CD4-positive, alpha-beta memory T cell (primary cell): Measurements from ENCODE around the gene ARGLU1. TPM values are rescaled to one million over a fixed set of nuclear protein-coding genes. Genes with fewer than 3 reads are reported as not detected.

Experiments used
- CTCF ChIA-PET: fragments of 350-600 bp; sonication (Branson Sonifier 250); formaldehyde crosslinking; loops from one replicate; lab custom pipeline; 2021; ENCODE audit warnings: inconsistent platforms; ENCODE audit not compliant: partially characterized antibody; lab: Charles Lee
- POLR2A ChIA-PET: fragments of 350-600 bp; sonication (Branson Sonifier 250); formaldehyde crosslinking; loops from one replicate; lab custom pipeline; 2021; ENCODE audit not compliant: partially characterized antibody; lab: Charles Lee
- DNase-seq, 5 donors: peaks; one replicate each; pipeline versions ENCODE4 v3.0.0 to v3.0.0-alpha.2; 2020 to 2022; ENCODE audit warnings: mixed read lengths in 1 of 5
- H3K27ac ChIP-seq: one replicate; pipeline ENCODE4 v1.7.0; 2013; ENCODE audit warnings: low read depth, low read length
- H3K27me3 ChIP-seq: 2 replicates; pipeline ENCODE4 v1.7.0; 2013; ENCODE audit warnings: mild to moderate bottlenecking, low read length, moderate library complexity; ENCODE audit not compliant: insufficient read depth
- H3K36me3 ChIP-seq: 2 replicates; pipeline ENCODE4 v1.7.0; 2013; ENCODE audit warnings: mild to moderate bottlenecking, low read length, moderate library complexity; ENCODE audit not compliant: insufficient read depth
- H3K4me1 ChIP-seq: 2 replicates; pipeline ENCODE4 v1.7.0; 2013; ENCODE audit warnings: mild to moderate bottlenecking, low read length, moderate library complexity; ENCODE audit not compliant: insufficient read depth
- H3K4me3 ChIP-seq, 2 donors: one replicate each; pipeline ENCODE4 v1.7.0; 2013; ENCODE audit warnings: low read length in 2 of 2, mild to moderate bottlenecking in 1 of 2
- H3K9me3 ChIP-seq, 2 donors: one replicate each; pipeline ENCODE4 v1.7.0; 2013; ENCODE audit warnings: low read length in 2 of 2, control low read depth in 1 of 2; ENCODE audit not compliant: control insufficient read depth in 1 of 2
- H3K27ac Mint-ChIP-seq, 7 donors: one replicate each; pipeline ENCODE4 v1.8.0; 2020 to 2021; ENCODE audit warnings: mixed read lengths in 7 of 7, mild to moderate bottlenecking in 6 of 7, inconsistent platforms in 3 of 7, moderate library complexity in 3 of 7
- H3K27me3 Mint-ChIP-seq, 2 donors: one replicate each; pipeline ENCODE4 v1.8.0; 2020 to 2021; ENCODE audit warnings: mixed read lengths in 2 of 2
- H3K36me3 Mint-ChIP-seq, 2 donors: one replicate each; pipeline ENCODE4 v1.8.0; 2020 to 2021; ENCODE audit warnings: mixed read lengths in 2 of 2, inconsistent platforms in 1 of 2, mild to moderate bottlenecking in 1 of 2
- H3K4me1 Mint-ChIP-seq, 4 donors: one replicate each; pipeline ENCODE4 v1.8.0; 2020 to 2021; ENCODE audit warnings: mixed read lengths in 4 of 4, mild to moderate bottlenecking in 1 of 4
- H3K4me3 Mint-ChIP-seq, 8 donors: one replicate each; pipeline ENCODE4 v1.8.0; 2020 to 2021; ENCODE audit warnings: mixed read lengths in 8 of 8, mild to moderate bottlenecking in 7 of 8, moderate library complexity in 6 of 8, inconsistent platforms in 3 of 8
- H3K9me3 Mint-ChIP-seq, 8 donors: one replicate each; pipeline ENCODE4 v1.8.0; 2020 to 2021; ENCODE audit warnings: mixed read lengths in 8 of 8, mild to moderate bottlenecking in 5 of 8, inconsistent platforms in 3 of 8, moderate library complexity in 1 of 8
- intact Hi-C: fragments of 100-400 bp; cut with micrococcal nuclease; formaldehyde crosslinking; loops from one replicate; pipeline ENCODE4 v1.15.1; 2023
- polyA plus RNA-seq, 2 donors: library from polyadenylated mRNA; unstranded; fragments of 300-500 nt; fragmentation: Illumina TruSeq; gene quantifications; one replicate each; pipeline ENCODE4 v1.2.3, GENCODE V29; 2021
- total RNA-seq, 2 experiments: library from RNA; stranded (reverse); gene quantifications; one replicate each; pipeline ENCODE4 v1.2.3, GENCODE V29; 2021

ARGLU1 gene
- total RNA-seq (100 to 1,000 TPM; 229 to 252 TPM), polyA plus RNA-seq (10 to 100 TPM; 35.4 to 37.7 TPM)

- no peaks in the 10 kb centered on the region for H3K9me3 ChIP-seq
- Mint-ChIP-seq H3K36me3 (peaks cover 4 to 22% of the 10 kb centered on the region in 2 donors), H3K27ac (peak within 1 kb of the TSS; percentile 92 to 98 (median 95)), H3K4me3 (peak within 1 kb of the TSS; percentile 94 to 100 (median 98)), H3K9me3 (no peaks in the 10 kb centered on the region), H3K4me1 (peaks cover 39 to 67% (median 57%) of the 10 kb centered on the region in 4 donors), H3K27me3 (no peaks in the 10 kb centered on the region)
- ChIA-PET POLR2A (interaction anchor here (0.9 to 5.6 kb wide), 6 partner anchors 9 to 1428 kb away, joined by 3 to 61 read pairs (median 4); partner anchors contain the start of gene EFNB2), CTCF (interaction anchor here (2.0 to 6.1 kb wide), 2 partner anchors 31 to 52 kb away, joined by 6 to 46 read pairs; partner anchors contain the start of gene EFNB2)
- intact Hi-C loops = loop anchor here (1.0 to 5.0 kb wide), 2 partner anchors 32 to 1430 kb away; partner anchors contain the start of gene EFNB2
- H3K27ac ChIP-seq = peak within 1 kb of the TSS; percentile 95
- DNase-seq = peak; percentile 93 to 97 (median 95)
- H3K4me1 ChIP-seq = peaks cover 59% of the 10 kb centered on the region
- no peaks in the 10 kb centered on the region for H3K27me3 ChIP-seq
- peak within 1 kb of the TSS; percentile 33 to 95 for H3K4me3 ChIP-seq
- no peaks in the 10 kb centered on the region for H3K36me3 ChIP-seq
Observed at GRCh38 chr13:106567474-106568298, at the start of gene ARGLU1. Gene ARGLU1, minus strand, starts transcription at chr13:106568137. Its CDS starts 218 bp downstream, at chr13:106567919.

GRCh38 chr13:106617561-106617960, 49.6 kb upstream of the ARGLU1 start:
- Histone ChIP-seq H3K4me1 (no peaks in the 10 kb centered on the region), H3K27me3 (no peaks in the 10 kb centered on the region), H3K9me3 (no peaks in the 10 kb centered on the region), H3K4me3 (no peak overlapping the region), H3K27ac (no peak overlapping the region), H3K36me3 (no peaks in the 10 kb centered on the region)
- ChIA-PET CTCF (no interaction called here), POLR2A (no interaction called here)
- intact Hi-C loops = no loop called here
- Mint-ChIP-seq H3K27me3 (peaks cover 7 to 10% of the 10 kb centered on the region in 2 donors), H3K4me1 (peaks cover 0 to 8% (median 2%) of the 10 kb centered on the region in 4 donors), H3K36me3 (no peaks in the 10 kb centered on the region), H3K27ac (no peak overlapping the region), H3K9me3 (no peaks in the 10 kb centered on the region), H3K4me3 (no peak overlapping the region)
- DNase-seq = no peak

- Histone ChIP-seq H3K9me3 (no peaks in the 10 kb centered on the region), H3K4me1 (no peaks in the 10 kb centered on the region), H3K27ac (no peak overlapping the region), H3K27me3 (no peaks in the 10 kb centered on the region), H3K4me3 (no peak overlapping the region), H3K36me3 (no peaks in the 10 kb centered on the region)
- Mint-ChIP-seq H3K27me3 (peaks cover 5 to 13% of the 10 kb centered on the region in 2 donors), H3K4me3 (no peak overlapping the region), H3K27ac (no peak overlapping the region), H3K4me1 (peaks cover 0 to 8% (median 2%) of the 10 kb centered on the region in 4 donors), H3K9me3 (no peaks in the 10 kb centered on the region), H3K36me3 (no peaks in the 10 kb centered on the region)
- CTCF ChIA-PET = no interaction called here
- no peak for DNase-seq
- POLR2A ChIA-PET = no interaction called here
- intact Hi-C loops = no loop called here
Observed at GRCh38 chr13:106616729-106617128, 48.8 kb upstream of the ARGLU1 start.

GRCh38 chr13:106614874-106615273, 46.9 kb upstream of the ARGLU1 start:
- Histone ChIP-seq H3K36me3 (no peaks in the 10 kb centered on the region), H3K4me3 (no peak overlapping the region), H3K27ac (no peak overlapping the region), H3K9me3 (no peaks in the 10 kb centered on the region), H3K4me1 (no peaks in the 10 kb centered on the region), H3K27me3 (no peaks in the 10 kb centered on the region)
- Mint-ChIP-seq H3K9me3 (no peaks in the 10 kb centered on the region), H3K4me3 (no peak overlapping the region), H3K27me3 (peaks cover 4 to 9% of the 10 kb centered on the region in 2 donors), H3K36me3 (no peaks in the 10 kb centered on the region), H3K27ac (no peak overlapping the region), H3K4me1 (peaks cover 0 to 6% (median under 1%) of the 10 kb centered on the region in 4 donors)
- ChIA-PET CTCF (no interaction called here), POLR2A (no interaction called here)
- no peak for DNase-seq
- intact Hi-C loops = no loop called here

GRCh38 chr13:106612688-106613087, 44.8 kb upstream of the ARGLU1 start:
- no peaks in the 10 kb centered on the region for H3K36me3 Mint-ChIP-seq
- no peak overlapping the region for H3K4me3 ChIP-seq
- ChIA-PET CTCF (interaction anchor here (3.4 kb wide), 1 partner anchor 8 kb away, joined by 18 read pairs; no protein-coding TSS in a partner anchor), POLR2A (no interaction called here)
- no peak overlapping the region for H3K27ac Mint-ChIP-seq
- no peak overlapping the region for H3K4me3 Mint-ChIP-seq
- H3K4me1 Mint-ChIP-seq = no peaks in the 10 kb centered on the region
- H3K27me3 ChIP-seq = no peaks in the 10 kb centered on the region
- no peaks in the 10 kb centered on the region for H3K9me3 ChIP-seq
- no peak overlapping the region for H3K27ac ChIP-seq
- intact Hi-C loops = no loop called here
- H3K36me3 ChIP-seq = no peaks in the 10 kb centered on the region
- no peak for DNase-seq
- H3K27me3 Mint-ChIP-seq = peaks cover 3 to 13% of the 10 kb centered on the region in 2 donors
- no peaks in the 10 kb centered on the region for H3K4me1 ChIP-seq
- no peaks in the 10 kb centered on the region for H3K9me3 Mint-ChIP-seq

- H3K27ac ChIP-seq = no peak overlapping the region
- Mint-ChIP-seq H3K4me3 (no peak overlapping the region), H3K27me3 (peaks cover 5 to 19% of the 10 kb centered on the region in 2 donors), H3K36me3 (no peaks in the 10 kb centered on the region), H3K27ac (no peak overlapping the region), H3K9me3 (peaks cover 0 to 4% (median 0%) of the 10 kb centered on the region in 8 donors), H3K4me1 (no peaks in the 10 kb centered on the region)
- no peaks in the 10 kb centered on the region for H3K27me3 ChIP-seq
- ChIA-PET POLR2A (no interaction called here), CTCF (interaction anchor here (0.6 to 3.4 kb wide), 2 partner anchors 10 to 150 kb away, joined by 3 to 18 read pairs; no protein-coding TSS in a partner anchor)
- no peaks in the 10 kb centered on the region for H3K36me3 ChIP-seq
- no peaks in the 10 kb centered on the region for H3K4me1 ChIP-seq
- intact Hi-C loops = no loop called here
- no peak for DNase-seq
- H3K4me3 ChIP-seq = no peak overlapping the region
- H3K9me3 ChIP-seq = no peaks in the 10 kb centered on the region
Observed at GRCh38 chr13:106610486-106610885, 42.5 kb upstream of the ARGLU1 start.

GRCh38 chr13:106609116-106609515, 41.2 kb upstream of the ARGLU1 start:
- no peaks in the 10 kb centered on the region for H3K27me3 ChIP-seq
- H3K4me1 ChIP-seq = no peaks in the 10 kb centered on the region
- CTCF ChIA-PET = interaction anchor here (1.0 to 3.4 kb wide), 3 partner anchors 11 to 15 kb away, joined by 4 to 18 read pairs (median 5); no protein-coding TSS in a partner anchor
- POLR2A ChIA-PET = no interaction called here
- no peak overlapping the region for H3K4me3 ChIP-seq
- no peak overlapping the region for H3K27ac Mint-ChIP-seq
- no peak overlapping the region for H3K4me3 Mint-ChIP-seq
- H3K36me3 ChIP-seq = no peaks in the 10 kb centered on the region
- no peak overlapping the region for H3K27ac ChIP-seq
- H3K27me3 Mint-ChIP-seq = peaks cover 8 to 19% of the 10 kb centered on the region in 2 donors
- peaks cover 0 to 4% (median 0%) of the 10 kb centered on the region in 8 donors for H3K9me3 Mint-ChIP-seq
- no peak for DNase-seq
- intact Hi-C loops = no loop called here
- H3K4me1 Mint-ChIP-seq = no peaks in the 10 kb centered on the region
- H3K36me3 Mint-ChIP-seq = no peaks in the 10 kb centered on the region
- no peaks in the 10 kb centered on the region for H3K9me3 ChIP-seq
